MM.1S (cell line): ENCODE results near the gene GHITM.
"Not testable (repeated sequence)": the region's sequence is repeated elsewhere in the genome, so short reads cannot be mapped to it uniquely, and the experiment has no call there.

Experiments
- DNase-seq: peaks from one replicate; pipeline ENCODE4 v3.0.0-alpha.2; 2015
- H2AFZ ChIP-seq: fragments of 300-600 bp; sonication (generic); 2 replicates; pipeline ENCODE4 v1.6.0; 2016; ENCODE audit warnings: antibody characterized with exemption, low read length
- H3F3A ChIP-seq: fragments of 300-600 bp; sonication (generic); 2 replicates; pipeline ENCODE4 v1.6.1; 2016; ENCODE audit warnings: mild to moderate bottlenecking, antibody characterized with exemption, low read length, moderate library complexity, mixed read lengths; ENCODE audit not compliant: insufficient read depth
- H3K27ac ChIP-seq: fragments of 300-600 bp; sonication (generic); 2 replicates; pipeline ENCODE4 v1.5.1; 2016; ENCODE audit warnings: mild to moderate bottlenecking, low read length
- H3K27me3 ChIP-seq: fragments of 300-600 bp; sonication (generic); replicated peaks from 2 replicates; pipeline ENCODE4 v1.6.0; 2016; ENCODE audit warnings: low read length; ENCODE audit not compliant: insufficient read depth
- H3K36me3 ChIP-seq: fragments of 300-600 bp; sonication (generic); replicated peaks from 2 replicates; pipeline ENCODE4 v1.6.1; 2016; ENCODE audit warnings: mild to moderate bottlenecking, low read length, mixed read lengths; ENCODE audit not compliant: insufficient read depth
- H3K4me1 ChIP-seq: fragments of 300-600 bp; sonication (generic); 2 replicates; pipeline ENCODE4 v1.6.1; 2016; ENCODE audit warnings: low read length, mixed read lengths
- H3K4me2 ChIP-seq: fragments of 300-600 bp; sonication (generic); 2 replicates; pipeline ENCODE4 v1.6.0; 2016; ENCODE audit warnings: low read depth, low read length
- H3K4me3 ChIP-seq: fragments of 300-600 bp; sonication (generic); 2 replicates; pipeline ENCODE4 v1.5.1; 2016; ENCODE audit warnings: low read length, mixed read lengths
- H3K79me2 ChIP-seq: fragments of 300-600 bp; sonication (generic); 2 replicates; pipeline ENCODE4 v1.6.1; 2016; ENCODE audit warnings: mixed run types, low read length, mixed read lengths
- H3K9ac ChIP-seq: fragments of 300-600 bp; sonication (generic); 2 replicates; pipeline ENCODE4 v1.6.1; 2016; ENCODE audit warnings: low read length, mixed read lengths
- H3K9me2 ChIP-seq: fragments of 300-600 bp; sonication (generic); replicated peaks from 2 replicates; pipeline ENCODE4 v1.6.1; 2016; ENCODE audit warnings: mild to moderate bottlenecking, low read length, mixed read lengths; ENCODE audit not compliant: insufficient read depth
- H3K9me3 ChIP-seq: fragments of 300-600 bp; sonication (generic); replicated peaks from 2 replicates; pipeline ENCODE4 v1.6.1; 2016; ENCODE audit warnings: mild to moderate bottlenecking, low read length, mixed read lengths; ENCODE audit not compliant: insufficient read depth
- H4K20me1 ChIP-seq: fragments of 300-600 bp; sonication (generic); 2 replicates; pipeline ENCODE4 v1.6.1; 2016; ENCODE audit warnings: mild to moderate bottlenecking, low read length, moderate library complexity, mixed read lengths; ENCODE audit not compliant: insufficient read depth
- CTCF ChIP-seq: fragments of 300-600 bp; sonication (generic); IDR thresholded peaks from 2 replicates; pipeline ENCODE4 v1.5.1; 2016; ENCODE audit warnings: antibody characterized with exemption, low read length, mixed read lengths
- EZH2 ChIP-seq: fragments of 300-600 bp; sonication (generic); optimal IDR thresholded peaks from 2 replicates; pipeline ENCODE3; 2017; ENCODE audit warnings: low read depth, mild to moderate bottlenecking, antibody characterized with exemption, low read length, mixed read lengths
- EZH2phosphoT487 ChIP-seq: fragments of 300-600 bp; sonication (generic); IDR thresholded peaks from 2 replicates; pipeline ENCODE4 v1.6.1; 2018; ENCODE audit warnings: antibody characterized with exemption, low read length

Gene GHITM

GRCh38 chr10:84166620-84167288 is 27.4 kb downstream of the GHITM start:
- H3K9me2 ChIP-seq: no peaks in the 10 kb centered on the region
- no peaks in the 10 kb centered on the region for H3F3A ChIP-seq
- H3K4me2 ChIP-seq: no peak overlapping the region
- H3K4me3 ChIP-seq: no peak overlapping the region
- H3K9me3 ChIP-seq: no peaks in the 10 kb centered on the region
- no peak for DNase-seq
- no peaks in the 10 kb centered on the region for H3K36me3 ChIP-seq
- no peak overlapping the region for H2AFZ ChIP-seq
- peaks cover 6% of the 10 kb centered on the region; the same call in 1 of the 2 replicates for H3K4me1 ChIP-seq
- no peak overlapping the region for H3K9ac ChIP-seq
- no peak overlapping the region for H3K27ac ChIP-seq
- no peaks in the 10 kb centered on the region for H3K79me2 ChIP-seq
- H4K20me1 ChIP-seq: no peaks in the 10 kb centered on the region
- no peaks in the 10 kb centered on the region for H3K27me3 ChIP-seq
- TF ChIP-seq CTCF (no peak), EZH2 (no peak), EZH2phosphoT487 (no peak)

GRCh38 chr10:84167289-84167653 is 28.0 kb downstream of the GHITM start:
- H4K20me1 ChIP-seq, H3K9me2 ChIP-seq, H3F3A ChIP-seq, H3K9ac ChIP-seq, H3K36me3 ChIP-seq, H3K4me3 ChIP-seq, H3K4me2 ChIP-seq, H3K9me3 ChIP-seq, H2AFZ ChIP-seq, H3K79me2 ChIP-seq, DNase-seq, H3K27me3 ChIP-seq, H3K27ac ChIP-seq, H3K4me1 ChIP-seq: not testable (repeated sequence)

DNA sequence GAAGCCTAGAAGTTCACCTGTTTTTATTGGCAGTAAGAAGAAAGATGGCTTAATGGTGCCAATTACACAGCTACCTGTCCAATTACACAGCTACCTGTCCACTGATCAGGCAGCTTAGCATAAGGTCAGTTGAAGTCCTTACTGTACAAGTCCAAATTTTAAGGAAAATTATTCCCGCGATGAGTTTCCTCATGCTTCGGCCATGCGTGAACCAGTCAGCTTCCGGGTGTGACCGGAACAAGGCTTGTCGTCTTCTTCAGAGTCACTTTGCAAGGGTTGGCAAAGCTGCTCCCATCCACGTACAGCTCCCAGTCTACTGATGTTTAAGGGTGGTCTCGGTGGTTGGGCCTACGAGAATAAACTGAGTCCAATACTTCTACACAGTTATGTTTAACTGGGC is 29.1 kb downstream of the GHITM start:
- H3F3A ChIP-seq, H3K36me3 ChIP-seq, H4K20me1 ChIP-seq, DNase-seq, H3K79me2 ChIP-seq, H3K4me3 ChIP-seq, H3K27me3 ChIP-seq, H3K27ac ChIP-seq, H3K9me2 ChIP-seq, H3K4me2 ChIP-seq, H3K9ac ChIP-seq, H3K9me3 ChIP-seq, H2AFZ ChIP-seq: not testable (repeated sequence)
- H3K4me1 ChIP-seq: peaks cover 18% of the 10 kb centered on the region; the same call in 1 of the 2 replicates

GRCh38 chr10:84171237-84171636 is 31.9 kb downstream of the GHITM start:
- not testable (repeated sequence) for H3K36me3 ChIP-seq, H3K9me2 ChIP-seq, H3F3A ChIP-seq, H3K27me3 ChIP-seq, DNase-seq, H3K9me3 ChIP-seq, H3K4me2 ChIP-seq, H4K20me1 ChIP-seq, H3K79me2 ChIP-seq, H3K4me3 ChIP-seq, H3K9ac ChIP-seq
- 0 out of 2 replicates have a peak overlapping the region, but pooled peaks have one; percentile 53 for H2AFZ ChIP-seq
- H3K27ac ChIP-seq: peak overlapping the region; percentile 29; the same call in 1 of the 2 replicates
- H3K4me1 ChIP-seq: peaks cover 22% of the 10 kb centered on the region; the same call in 1 of the 2 replicates

GRCh38 chr10:84171700-84172466 is 32.6 kb downstream of the GHITM start:
- H3K4me1 ChIP-seq: peaks cover 20% of the 10 kb centered on the region; the same call in 1 of the 2 replicates
- H3K4me2 ChIP-seq, H3K9me3 ChIP-seq: not testable (repeated sequence)

More at GRCh38 chr10:84171700-84172466, 32.6 kb downstream of the GHITM start:
- H3F3A ChIP-seq, H4K20me1 ChIP-seq, H3K9me2 ChIP-seq, H3K4me3 ChIP-seq, DNase-seq, H3K9ac ChIP-seq, H3K79me2 ChIP-seq, H3K36me3 ChIP-seq, H3K27me3 ChIP-seq: not testable (repeated sequence)
- H2AFZ ChIP-seq: peak overlapping the region; percentile 53; the same call in 1 of the 2 replicates
- peak overlapping the region; percentile 29; the same call in 1 of the 2 replicates for H3K27ac ChIP-seq
